Ectodermal cell (in vitro differentiated cells): Measurements from ENCODE around the gene CXCR3.

Experiments used
- H3K27ac ChIP-seq: 2 replicates; pipeline ENCODE4 v1.7.0; 2013; ENCODE audit warnings: mild to moderate bottlenecking, low read depth, low read length; ENCODE audit not compliant: insufficient read depth, poor library complexity, severe bottlenecking
- H3K27me3 ChIP-seq: 2 replicates; pipeline ENCODE4 v1.7.0; 2013; ENCODE audit warnings: mild to moderate bottlenecking, low read length; ENCODE audit not compliant: insufficient read depth, control insufficient read depth, poor library complexity, severe bottlenecking
- H3K36me3 ChIP-seq: one replicate; pipeline ENCODE4 v1.7.0; 2013; ENCODE audit warnings: low read length; ENCODE audit not compliant: control insufficient read depth, insufficient read depth
- H3K4me1 ChIP-seq: one replicate; pipeline ENCODE4 v1.7.0; 2013; ENCODE audit warnings: low read length; ENCODE audit not compliant: control insufficient read depth, insufficient read depth
- H3K4me3 ChIP-seq: 2 replicates; pipeline ENCODE4 v1.7.0; 2013; ENCODE audit warnings: low read depth, low read length, control low read depth; ENCODE audit not compliant: insufficient read depth
- H3K9me3 ChIP-seq: 2 replicates; pipeline ENCODE4 v1.7.0; 2013; ENCODE audit warnings: mild to moderate bottlenecking, low read length, moderate library complexity; ENCODE audit not compliant: control insufficient read depth
- WGBS, 2 experiments: methylation state at CpG; one replicate each; pipeline ENCODE4 v1.1.7; 2013; ENCODE audit warnings: missing lambda C conversion rate in 2 of 2; 5-methylcytosine and 5-hydroxymethylcytosine counted together

The CXCR3 gene

DNA sequence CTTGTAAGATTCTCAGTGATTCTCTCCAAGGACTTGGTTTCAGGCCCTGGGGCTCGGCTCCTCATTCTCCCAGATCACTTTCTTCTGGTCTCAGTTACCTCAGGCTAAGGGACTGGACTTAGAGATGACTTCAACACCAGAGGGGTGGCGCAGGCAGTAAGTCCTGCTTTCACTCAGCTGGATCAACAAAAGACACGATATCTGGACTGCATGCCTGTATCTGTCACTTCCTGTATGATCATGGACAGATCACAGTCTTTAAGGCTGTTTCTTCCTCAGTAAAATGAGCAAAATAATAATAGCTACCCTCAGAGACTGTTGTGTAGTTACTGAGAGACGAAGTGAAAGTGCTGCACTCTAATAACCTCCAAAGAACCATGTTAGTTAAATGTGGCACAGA lies 19.5 kb upstream of the CXCR3 start:
- no peaks in the 10 kb centered on the region for H3K27me3 ChIP-seq
- no peaks in the 10 kb centered on the region for H3K36me3 ChIP-seq
- H3K9me3 ChIP-seq = no peaks in the 10 kb centered on the region
- no peak overlapping the region for H3K27ac ChIP-seq
- H3K4me1 ChIP-seq = no peaks in the 10 kb centered on the region
- 91% methylated on average over 3 to 4 of the region's 4 CpGs for WGBS, 2 experiments
- no peak overlapping the region for H3K4me3 ChIP-seq

DNA sequence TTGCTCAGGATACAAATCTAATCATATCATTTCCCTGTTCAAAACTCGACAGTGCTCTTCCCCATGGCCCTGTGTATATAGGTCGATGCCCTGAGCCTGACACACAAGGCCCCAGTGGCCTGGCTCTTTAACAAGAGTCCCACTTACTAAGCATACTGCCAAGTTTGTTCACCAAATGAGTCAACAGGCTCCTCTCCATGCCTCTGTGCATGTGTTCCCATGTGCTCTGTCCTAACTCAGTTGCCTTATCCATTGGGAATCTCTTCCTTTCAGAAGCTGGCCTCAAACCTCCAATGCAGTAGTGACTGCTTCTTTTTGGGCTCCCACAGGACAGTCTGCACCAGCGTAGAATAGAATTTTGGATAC lies 18.9 kb upstream of the CXCR3 start:
- WGBS, 2 experiments = 93 to 95% methylated on average over 3 of the region's 3 CpGs
- Histone ChIP-seq H3K27me3 (no peaks in the 10 kb centered on the region), H3K4me3 (no peak overlapping the region), H3K9me3 (no peaks in the 10 kb centered on the region), H3K36me3 (no peaks in the 10 kb centered on the region), H3K4me1 (no peaks in the 10 kb centered on the region), H3K27ac (no peak overlapping the region)

DNA sequence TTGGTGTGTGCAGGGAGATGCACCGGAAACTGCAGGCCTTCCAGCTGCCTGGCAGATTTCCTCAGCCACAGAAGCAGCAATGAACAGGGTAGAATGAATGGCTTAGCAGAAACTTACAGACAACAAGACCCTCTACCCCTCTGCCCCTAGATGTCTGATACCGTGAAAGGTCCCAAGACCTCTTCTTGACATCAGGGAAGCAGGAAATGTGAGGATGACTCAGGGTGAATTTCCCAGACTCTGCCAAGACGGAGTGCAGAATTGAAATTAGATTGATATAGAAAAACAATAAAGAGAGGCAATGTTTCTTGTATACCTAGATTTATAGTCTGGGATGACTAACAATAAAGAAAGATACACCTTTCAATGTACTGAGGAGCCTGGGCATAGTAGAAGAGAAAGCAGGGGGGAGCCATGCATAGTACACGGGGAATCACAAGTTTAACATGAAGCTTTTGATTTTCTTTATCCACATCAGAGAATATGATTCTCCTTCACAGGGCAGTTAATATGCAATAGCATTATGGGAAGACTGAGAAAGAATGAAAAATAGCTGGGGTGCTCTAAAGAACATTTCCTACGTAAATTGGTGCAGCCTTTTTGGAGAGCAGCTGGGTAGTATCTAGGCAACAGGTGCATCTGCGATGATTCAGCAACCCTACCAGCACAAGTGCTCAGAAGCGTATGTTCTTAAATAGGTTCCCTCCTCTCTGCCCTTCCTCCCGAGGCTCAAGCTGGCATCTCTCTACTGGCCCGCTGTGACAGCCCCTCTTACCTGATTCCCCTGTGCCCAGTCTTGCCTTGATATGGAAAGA lies 18.3 kb upstream of the CXCR3 start:
- no peaks in the 10 kb centered on the region for H3K36me3 ChIP-seq

DNA sequence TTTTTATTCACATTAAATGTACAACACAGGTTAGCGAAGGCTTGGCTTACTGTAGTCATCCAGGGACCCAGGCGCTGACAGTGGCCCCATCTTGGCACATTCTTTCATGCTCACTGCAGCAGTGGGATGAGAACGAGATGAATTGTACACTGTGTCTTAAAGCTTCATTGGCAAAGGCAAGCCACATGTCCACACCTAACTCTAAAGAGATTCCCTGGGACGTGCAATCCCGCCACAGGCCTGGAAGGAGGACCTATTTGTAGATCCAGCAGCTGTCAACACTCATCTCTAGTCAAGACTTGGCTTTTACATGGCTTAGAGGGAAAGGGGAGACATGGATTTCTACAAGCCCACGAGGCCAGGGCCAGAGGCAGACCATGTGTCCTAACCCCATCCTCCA lies 16.1 kb upstream of the CXCR3 start:
- no peaks in the 10 kb centered on the region for H3K4me1 ChIP-seq
- H3K27ac ChIP-seq = no peak overlapping the region
- no peaks in the 10 kb centered on the region for H3K36me3 ChIP-seq
- WGBS, 2 experiments = 92 to 97% methylated on average over 6 of the region's 6 CpGs
- no peak overlapping the region for H3K4me3 ChIP-seq
- H3K27me3 ChIP-seq = no peaks in the 10 kb centered on the region
- H3K9me3 ChIP-seq = no peaks in the 10 kb centered on the region

More for the DNA sequence above, 18.3 kb upstream of the CXCR3 start:
- Histone ChIP-seq H3K4me1 (no peaks in the 10 kb centered on the region), H3K4me3 (no peak overlapping the region), H3K9me3 (no peaks in the 10 kb centered on the region), H3K27ac (no peak overlapping the region), H3K27me3 (no peaks in the 10 kb centered on the region)
- WGBS, 2 experiments = 89 to 94% methylated on average over 8 to 9 of the region's 9 CpGs

DNA sequence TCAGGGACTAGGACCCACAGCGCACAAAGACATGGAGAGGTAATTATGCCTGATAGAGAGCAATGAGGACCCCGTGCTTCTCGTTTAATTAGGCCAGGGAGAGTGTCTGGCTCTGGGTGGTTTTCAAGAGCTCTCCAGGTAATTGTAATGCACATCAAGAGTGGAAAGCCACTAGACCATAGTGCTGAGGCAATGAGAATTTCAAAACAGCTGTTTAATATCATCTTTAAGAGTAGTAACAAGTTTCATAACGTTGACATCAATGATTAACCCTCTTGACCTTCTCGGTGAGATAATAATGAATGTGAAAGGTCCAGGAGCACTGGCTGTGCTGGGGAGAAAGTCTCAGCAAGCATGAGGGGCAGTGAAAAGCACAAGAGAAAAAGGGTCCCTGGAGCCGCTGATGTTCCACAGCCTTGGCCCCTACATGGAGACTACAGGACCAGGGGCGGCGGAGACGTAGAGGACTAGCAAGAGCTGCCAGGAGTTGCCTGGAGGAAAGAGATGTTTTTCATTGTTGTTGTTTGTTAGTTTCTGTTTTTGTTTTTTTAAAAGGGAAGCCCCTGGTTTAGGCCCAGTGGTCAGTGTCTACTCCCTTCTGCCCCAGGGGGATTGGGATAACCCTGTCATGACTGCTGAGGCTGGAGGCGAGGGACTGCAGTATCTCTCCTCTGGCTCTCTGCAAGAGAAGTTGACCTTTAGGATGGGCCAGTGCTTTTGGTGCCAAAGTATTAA lies 14.8 kb upstream of the CXCR3 start:
- H3K9me3 ChIP-seq = no peaks in the 10 kb centered on the region
- 92% methylated on average over 10 of the region's 10 CpGs for WGBS, 2 experiments
- H3K4me1 ChIP-seq = no peaks in the 10 kb centered on the region

DNA sequence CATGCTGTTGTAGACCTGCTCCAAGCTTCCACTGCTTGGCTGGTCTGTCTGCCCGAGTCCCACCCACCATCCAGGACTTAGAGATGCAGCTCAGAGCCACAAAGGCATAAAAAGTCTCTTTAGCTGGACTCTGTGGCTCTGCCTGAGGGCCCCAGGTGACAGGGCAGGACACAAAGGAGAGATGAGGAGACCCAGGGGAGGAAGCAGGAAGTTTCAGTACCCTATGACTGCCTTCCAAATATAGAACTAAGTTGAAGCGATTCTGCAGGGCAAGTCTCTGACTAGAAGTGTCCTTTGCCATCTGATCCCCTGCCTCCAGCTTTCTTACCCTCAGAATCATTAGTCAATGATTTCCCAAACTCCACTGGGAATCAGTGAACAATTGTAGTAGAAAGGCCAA lies 11.2 kb upstream of the CXCR3 start:
- Histone ChIP-seq H3K9me3 (no peaks in the 10 kb centered on the region), H3K27ac (no peak overlapping the region), H3K4me1 (no peaks in the 10 kb centered on the region), H3K4me3 (no peak overlapping the region), H3K27me3 (no peaks in the 10 kb centered on the region), H3K36me3 (no peaks in the 10 kb centered on the region)
- 93 to 95% methylated on average over 2 of the region's 2 CpGs for WGBS, 2 experiments

More for the DNA sequence above, 14.8 kb upstream of the CXCR3 start:
- Histone ChIP-seq H3K4me3 (no peak overlapping the region), H3K27me3 (no peaks in the 10 kb centered on the region), H3K36me3 (no peaks in the 10 kb centered on the region), H3K27ac (no peak overlapping the region)

DNA sequence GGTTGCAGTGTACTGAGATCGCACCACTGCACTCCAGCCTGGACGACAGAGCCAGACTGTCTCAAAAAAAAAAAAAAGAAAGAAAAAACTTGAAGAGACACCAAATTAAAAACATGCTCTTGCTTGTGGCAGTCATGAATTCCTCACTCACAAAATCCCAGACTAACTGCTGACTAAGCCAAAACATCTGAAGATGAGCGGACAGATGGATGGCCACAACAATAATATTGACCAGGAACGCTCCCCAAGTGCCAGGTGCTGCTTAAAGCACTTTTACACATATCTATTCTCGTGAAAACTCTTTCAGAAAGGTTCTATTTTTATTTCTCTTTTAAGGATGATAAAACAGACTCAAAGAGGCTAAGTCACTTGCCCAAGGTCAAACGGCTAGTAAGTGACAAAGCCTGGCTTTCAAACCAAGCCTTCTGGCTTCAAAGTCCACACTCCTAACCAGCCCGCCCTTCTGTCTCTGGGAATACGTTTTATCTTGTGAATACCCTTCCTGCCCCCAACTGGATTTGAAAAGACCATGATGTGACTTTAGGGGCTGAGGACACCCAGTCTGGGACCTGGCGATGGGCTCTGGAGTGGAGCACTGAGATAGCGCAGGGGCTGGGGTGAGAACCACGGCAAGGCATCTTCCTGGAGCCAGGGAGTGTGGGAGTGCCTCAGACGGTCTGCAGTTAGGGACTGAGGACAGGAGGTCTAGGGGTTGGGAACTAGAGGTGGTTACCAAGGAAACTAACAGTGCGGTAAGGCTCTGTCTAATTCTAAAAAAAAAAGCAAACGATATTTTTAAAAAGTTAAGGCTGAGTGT lies 9.5 kb upstream of the CXCR3 start:
- Histone ChIP-seq H3K4me3 (no peak overlapping the region), H3K27me3 (no peaks in the 10 kb centered on the region), H3K9me3 (no peaks in the 10 kb centered on the region), H3K27ac (no peak overlapping the region), H3K4me1 (no peaks in the 10 kb centered on the region), H3K36me3 (no peaks in the 10 kb centered on the region)
- WGBS, 2 experiments = 92 to 93% methylated on average over 14 of the region's 14 CpGs

DNA sequence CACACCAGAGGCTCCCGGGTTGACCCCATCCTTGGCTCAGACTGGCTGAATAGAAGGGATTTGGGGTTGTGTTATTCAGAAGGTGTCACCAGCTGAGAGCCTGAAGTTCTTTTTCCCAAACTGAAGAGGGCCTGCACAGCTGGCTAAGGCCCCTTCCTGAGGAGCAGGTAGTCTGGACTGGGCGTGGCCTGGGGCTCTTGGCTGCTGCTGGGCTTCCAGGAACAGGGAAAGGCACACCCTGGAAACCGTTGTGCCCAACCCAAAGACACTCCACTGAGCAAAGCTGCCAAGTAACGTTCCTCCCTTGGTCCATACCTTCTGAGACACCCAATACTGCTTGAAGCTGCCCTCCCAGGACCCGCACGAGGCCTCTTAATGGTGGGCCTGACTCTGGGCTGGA lies 8.3 kb upstream of the CXCR3 start:
- Histone ChIP-seq H3K27ac (no peak overlapping the region), H3K36me3 (no peaks in the 10 kb centered on the region), H3K27me3 (no peaks in the 10 kb centered on the region), H3K4me1 (no peaks in the 10 kb centered on the region), H3K9me3 (no peaks in the 10 kb centered on the region), H3K4me3 (no peak overlapping the region)
- WGBS, 2 experiments = 81 to 85% methylated on average over 6 of the region's 6 CpGs

DNA sequence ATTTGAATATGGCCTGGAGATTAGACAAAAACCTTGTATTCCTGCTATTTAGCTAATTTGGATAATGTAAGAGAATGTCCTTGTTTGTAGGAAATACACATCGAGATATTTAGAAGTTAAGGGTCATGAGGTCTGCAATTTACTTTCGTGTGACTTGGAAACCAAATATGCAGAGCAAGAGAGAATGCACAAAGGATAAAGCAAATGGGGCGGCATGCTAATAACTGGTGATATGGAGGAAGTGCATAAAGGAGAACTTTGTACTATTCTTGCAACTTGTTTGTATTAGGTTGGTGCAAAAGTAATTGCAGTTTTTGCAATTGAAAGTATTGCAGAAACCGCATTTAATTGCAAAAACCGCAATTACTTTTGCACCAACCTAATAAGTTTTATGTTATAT lies 7.2 kb upstream of the CXCR3 start:
- no peaks in the 10 kb centered on the region for H3K36me3 ChIP-seq
- no peaks in the 10 kb centered on the region for H3K9me3 ChIP-seq
- 96 to 99% methylated on average over 5 of the region's 5 CpGs for WGBS, 2 experiments
- H3K4me1 ChIP-seq = no peaks in the 10 kb centered on the region
- no peak overlapping the region for H3K27ac ChIP-seq
- no peaks in the 10 kb centered on the region for H3K27me3 ChIP-seq
- no peak overlapping the region for H3K4me3 ChIP-seq

DNA sequence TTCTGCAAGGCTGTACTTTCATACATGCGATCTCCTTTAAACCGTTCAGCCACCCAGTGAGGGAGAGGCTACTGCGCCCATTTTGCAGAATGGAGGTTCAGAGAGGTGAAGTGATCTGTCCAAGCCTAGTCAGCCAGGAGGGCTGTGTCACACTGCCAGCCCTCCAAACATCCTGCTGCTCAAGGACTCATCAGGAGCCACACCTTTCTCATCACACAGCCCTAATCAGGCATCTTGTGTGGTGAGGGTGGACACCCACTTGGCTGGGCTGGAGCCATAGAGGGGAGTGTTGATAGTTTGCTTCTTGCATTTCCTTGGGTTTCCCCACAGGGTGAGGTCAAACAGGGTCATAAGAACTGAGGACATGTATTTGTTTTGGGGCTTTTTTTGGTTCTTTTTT lies 5.4 kb upstream of the CXCR3 start:
- H3K27me3 ChIP-seq = no peaks in the 10 kb centered on the region
- no peaks in the 10 kb centered on the region for H3K9me3 ChIP-seq
- WGBS, 2 experiments = 96 to 100% methylated on average over 3 of the region's 3 CpGs
- H3K4me3 ChIP-seq = no peak overlapping the region
- H3K4me1 ChIP-seq = no peaks in the 10 kb centered on the region
- H3K36me3 ChIP-seq = no peaks in the 10 kb centered on the region
- no peak overlapping the region for H3K27ac ChIP-seq
